ENCODE results near the gene GPR143.

Gene GPR143

GRCh38 chrX:9707306-9708033 lies 58.2 kb downstream of the GPR143 start:
- no peak for DNase-seq

DNA sequence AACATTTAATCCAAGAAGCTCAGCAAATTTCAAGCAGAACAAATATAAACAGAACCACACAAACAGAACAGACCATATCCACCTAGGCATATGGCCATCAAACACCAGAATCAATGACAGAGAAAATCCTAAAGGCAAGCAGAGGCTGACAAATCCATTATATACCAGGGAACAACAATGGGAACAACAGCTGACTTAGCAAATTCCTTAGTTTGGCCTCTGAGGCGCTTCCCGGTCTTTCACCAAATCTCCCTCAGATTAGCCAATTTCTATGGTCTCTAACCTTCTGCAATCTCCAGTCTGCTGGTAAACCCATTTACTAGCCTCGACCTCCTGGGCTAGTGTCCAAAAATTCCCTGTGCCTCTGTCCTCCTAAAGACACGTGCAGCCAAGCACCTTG lies 59.2 kb downstream of the GPR143 start:
- DNase-seq = no peak

GRCh38 chrX:9704876-9705465 lies 60.7 kb downstream of the GPR143 start:
- no peak for DNase-seq

- DNase-seq = no peak
These were observed 62.2 kb downstream of the GPR143 start for GRCh38 chrX:9703406-9703805.

- no peak for DNase-seq
These were observed 63.9 kb downstream of the GPR143 start for GRCh38 chrX:9701790-9702189.

DNA sequence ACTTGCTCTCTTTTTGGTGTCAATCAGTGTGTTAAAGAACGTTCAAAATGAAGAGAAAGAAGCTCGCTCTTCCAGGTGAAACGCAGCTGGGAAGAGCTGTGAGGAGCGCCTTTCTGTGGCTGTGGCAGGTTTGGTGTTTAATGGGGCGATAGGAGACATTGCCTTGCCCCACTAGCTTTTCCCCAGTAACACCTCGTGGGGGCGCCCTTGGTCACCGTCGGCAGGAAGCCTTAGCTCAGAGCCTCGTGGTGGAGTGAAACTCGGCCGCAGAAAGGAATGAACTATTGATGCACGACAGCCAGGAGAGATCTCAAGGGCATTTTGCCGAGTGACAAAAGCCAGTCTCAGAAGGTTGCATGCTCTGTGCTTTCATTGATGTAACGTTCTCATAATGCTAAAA lies 65.1 kb downstream of the GPR143 start:
- no peak for DNase-seq

DNA sequence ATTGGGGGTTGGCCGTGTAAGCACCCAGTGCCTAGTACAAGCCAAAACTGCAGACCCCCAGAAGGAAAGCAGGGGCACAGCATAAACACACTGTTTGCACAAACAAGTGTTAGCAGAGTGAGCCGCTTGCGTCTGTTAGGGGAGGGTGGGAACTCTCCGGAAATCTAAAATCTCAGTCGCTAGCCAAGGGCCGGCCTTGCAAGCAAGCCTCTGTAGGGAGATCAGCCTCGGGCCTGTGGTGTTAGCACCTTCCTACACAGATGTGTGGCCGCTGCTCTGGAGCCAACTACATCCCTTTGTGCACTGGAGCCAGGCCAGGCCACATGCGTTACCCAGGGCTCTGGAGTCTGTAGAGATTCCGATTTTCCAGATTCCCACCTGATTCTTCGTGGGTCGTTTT lies 67.1 kb downstream of the GPR143 start:
- DNase-seq = no peak

- no peak for DNase-seq
These were observed 72.2 kb downstream of the GPR143 start for GRCh38 chrX:9693307-9694001.

DNA sequence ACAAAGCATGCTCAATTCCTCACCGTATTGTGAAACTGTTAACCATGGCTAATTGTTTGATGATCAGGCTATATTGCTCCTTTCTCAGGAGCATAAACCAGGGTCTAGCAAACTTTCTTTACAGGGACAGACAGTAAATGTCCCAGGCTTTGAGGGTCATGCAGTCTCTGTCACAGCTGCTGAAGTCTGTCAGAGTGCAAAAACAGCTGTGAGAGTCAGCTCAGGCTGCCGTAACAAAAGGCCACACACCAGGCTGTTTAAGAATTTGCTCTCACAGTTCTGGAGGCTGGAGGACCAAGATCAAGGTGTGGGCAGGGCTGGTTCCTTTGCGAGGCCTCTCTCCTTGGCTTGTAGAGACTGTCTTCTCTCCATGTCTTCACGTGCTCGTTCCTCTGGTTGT lies 75.6 kb downstream of the GPR143 start:
- DNase-seq = no peak

GRCh38 chrX:9688833-9689232 lies 76.8 kb downstream of the GPR143 start:
- DNase-seq = no peak

DNA sequence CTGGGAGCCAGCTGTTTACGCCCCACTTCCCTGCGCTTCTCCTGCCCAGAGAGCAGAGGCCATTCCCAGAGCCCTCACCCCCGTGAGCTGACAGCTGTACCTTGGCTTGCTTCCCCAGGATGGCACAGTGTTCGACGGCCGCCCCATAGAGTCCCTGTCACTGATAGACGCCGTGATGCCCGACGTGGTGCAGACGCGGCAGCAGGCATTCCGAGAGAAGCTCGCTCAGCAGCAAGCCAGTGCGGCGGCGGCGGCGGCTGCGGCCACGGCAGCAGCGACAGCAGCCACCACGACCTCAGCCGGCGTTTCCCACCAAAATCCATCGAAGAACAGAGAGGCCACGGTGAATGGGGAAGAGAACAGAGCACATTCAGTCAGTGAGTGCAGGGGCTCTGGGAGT lies 77.7 kb downstream of the GPR143 start:
- DNase-seq = no peak

DNA sequence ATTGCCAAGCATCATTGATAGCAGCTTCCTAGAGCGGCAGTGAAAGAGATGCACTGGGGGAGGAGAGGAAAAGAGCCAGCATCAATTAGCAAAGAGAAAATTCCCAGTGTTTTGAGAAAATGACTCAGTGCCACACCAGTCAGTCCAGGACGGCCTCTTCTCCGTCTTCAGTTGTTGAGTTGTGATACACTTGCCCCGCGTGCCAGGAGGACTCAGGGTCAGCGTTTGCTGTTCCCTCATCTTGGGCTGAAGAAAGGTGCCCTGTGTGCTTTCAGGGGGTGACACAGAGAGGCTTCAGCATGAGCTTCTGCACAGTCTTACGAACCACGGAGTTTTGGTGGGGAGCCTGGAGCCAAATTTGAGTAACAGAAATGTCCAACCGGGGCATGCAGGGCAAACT lies 82.3 kb downstream of the GPR143 start:
- DNase-seq = no peak

DNA sequence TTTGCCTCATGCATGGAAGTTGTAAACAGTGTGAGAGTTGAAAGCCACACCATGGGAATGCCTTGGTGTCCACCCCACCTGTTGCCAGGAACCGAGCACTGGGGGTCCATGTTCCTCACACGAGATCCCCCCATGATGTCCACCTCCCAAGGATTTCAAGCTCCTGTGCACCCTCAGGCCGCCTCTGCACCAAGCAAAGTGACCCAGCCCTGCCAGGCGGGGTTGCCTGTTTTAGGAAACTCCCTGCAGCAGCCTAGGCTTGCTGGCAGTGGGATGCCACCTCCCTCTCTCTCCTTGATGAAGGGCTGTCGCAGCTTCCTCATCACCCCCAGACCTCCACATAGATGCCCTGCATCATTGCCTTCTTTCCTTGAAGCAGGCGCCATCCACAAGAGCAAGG lies 82.8 kb downstream of the GPR143 start:
- no peak for DNase-seq

GRCh38 chrX:9682456-9682855 lies 83.2 kb downstream of the GPR143 start:
- DNase-seq = peak; percentile 1

DNA sequence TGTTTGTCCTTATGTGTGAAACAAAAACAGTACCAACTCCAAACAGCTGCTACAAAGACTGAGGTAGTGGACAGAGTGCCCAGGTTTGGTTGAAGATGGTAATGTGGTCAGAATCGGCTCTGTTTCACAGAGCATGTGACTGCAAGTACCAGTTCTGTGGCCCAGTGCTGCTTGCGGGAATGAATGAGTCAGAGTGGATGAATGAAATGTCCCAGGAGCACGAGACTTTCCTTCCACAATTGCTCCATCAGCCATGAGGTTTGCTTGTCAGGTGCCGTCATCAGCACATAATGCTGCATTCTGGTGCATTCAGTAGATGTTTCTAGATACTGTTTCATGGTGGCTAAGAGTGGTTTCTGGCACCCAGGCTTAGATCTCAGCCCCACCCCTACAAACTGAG lies 84.2 kb downstream of the GPR143 start:
- no peak for DNase-seq

DNA sequence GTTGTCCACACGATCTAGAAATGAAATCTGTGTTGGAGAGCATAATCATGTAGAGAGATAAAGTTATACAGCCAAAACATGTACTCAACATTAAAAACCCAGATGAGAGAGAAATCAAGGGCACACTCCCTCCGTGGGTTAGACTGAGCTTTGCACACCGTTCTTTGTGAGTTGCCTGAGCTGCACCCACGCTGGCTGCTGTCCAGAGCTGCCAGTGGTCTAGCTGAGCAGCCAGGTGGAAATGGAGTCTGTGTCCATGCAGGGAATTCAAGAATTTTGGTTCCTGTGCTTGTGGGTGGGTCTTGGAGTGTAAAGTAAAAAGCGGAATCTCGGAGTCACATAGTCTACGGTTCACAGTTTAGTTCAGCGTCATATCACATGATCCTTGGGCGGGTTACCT lies 84.6 kb downstream of the GPR143 start:
- DNase-seq = no peak

GRCh38 chrX:9678215-9678965 lies 87.3 kb downstream of the GPR143 start:
- DNase-seq = peak; percentile 1

DNA sequence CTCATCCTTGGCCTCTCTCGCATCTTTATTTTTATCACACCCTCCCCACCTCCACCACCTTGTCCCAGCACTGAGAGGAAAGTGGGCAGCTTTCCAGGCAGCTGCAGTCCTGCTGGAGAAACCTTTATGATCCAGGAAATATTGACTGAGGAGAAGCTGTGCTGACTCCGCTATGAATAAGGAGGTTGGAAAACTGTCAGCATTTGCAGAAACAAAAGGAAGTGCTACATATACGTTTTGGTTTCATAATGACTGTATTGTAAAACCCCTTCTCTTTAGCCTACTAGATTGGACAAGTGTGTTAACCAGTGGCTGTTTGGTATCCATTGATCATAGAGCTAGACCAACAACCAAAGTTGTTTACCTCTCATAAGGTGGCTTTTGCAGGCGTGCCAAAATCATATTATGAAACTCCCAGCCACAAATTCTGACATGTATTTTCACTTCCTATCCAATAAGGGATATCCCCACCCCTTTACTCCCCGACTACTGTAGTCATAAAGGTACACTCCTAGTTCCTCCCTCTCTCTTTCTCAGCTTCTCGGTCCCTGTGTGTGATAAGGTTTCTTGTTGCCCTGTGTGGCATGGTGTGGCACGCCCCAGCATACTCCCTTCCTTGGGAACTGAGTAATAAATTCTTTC lies 88.4 kb downstream of the GPR143 start:
- peak; percentile 1 for DNase-seq

DNA sequence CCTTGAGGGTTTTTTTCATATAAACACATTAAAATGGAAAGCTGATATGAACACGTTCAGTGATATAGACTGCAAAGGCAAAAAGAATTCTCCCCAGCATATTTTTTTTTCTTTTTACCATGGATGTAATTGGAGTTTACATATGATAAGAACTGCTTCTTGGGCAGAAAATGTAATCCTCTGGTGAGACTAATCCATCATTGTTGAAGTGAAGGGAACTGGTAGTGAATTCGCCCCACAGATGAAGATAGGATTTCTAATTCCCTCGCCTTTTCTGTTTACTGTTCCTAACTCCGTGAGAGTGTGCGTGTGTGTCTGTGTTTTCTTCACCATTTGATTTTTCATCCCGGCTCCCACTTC lies 88.9 kb downstream of the GPR143 start:
- DNase-seq = no peak

- no peak for DNase-seq
These were observed 89.3 kb downstream of the GPR143 start for GRCh38 chrX:9676306-9676705.
